PC-3 (cell line): ENCODE data around the gene GABRG3. TPM values are rescaled to one million over a fixed set of nuclear protein-coding genes. Genes with fewer than 3 reads are reported as not detected.

Experiments
- ATAC-seq: fragments of 200-7000 bp; cut with Tn5 transposase; 2 replicates; pipeline ENCODE4 v1.9.1; 2020; ENCODE audit warnings: mild to moderate bottlenecking, moderate library complexity
- BruUV-seq: library from RNA; stranded (reverse); fragments of 400-500 nt; replicated peaks from 2 replicates; lab custom pipeline; 2021; lab: Mats Ljungman, UMichigan
- CTCF ChIA-PET: fragments of 300-600 bp; sonication (Branson Sonifier 250); formaldehyde crosslinking; loops from one replicate; lab custom pipeline; 2022; ENCODE audit warnings: antibody characterized with exemption; lab: Charles Lee
- POLR2A ChIA-PET: fragments of 300-600 bp; sonication (Branson Sonifier 250); formaldehyde crosslinking; loops from one replicate; lab custom pipeline; 2022; ENCODE audit warnings: antibody characterized with exemption; ENCODE audit not compliant: unreplicated experiment; lab: Charles Lee
- DNase-seq: peaks from one replicate; pipeline ENCODE4 v3.0.0-alpha.2; 2015
- H2AFZ ChIP-seq: fragments of 300-600 bp; sonication (generic); 2 replicates; pipeline ENCODE4 v1.6.0; 2016; ENCODE audit warnings: antibody characterized with exemption, low read length
- H3F3A ChIP-seq: fragments of 300-600 bp; sonication (generic); one replicate; pipeline ENCODE4 v1.6.0; 2017; ENCODE audit warnings: antibody characterized with exemption, low read length, control low read depth, mild to moderate bottlenecking; ENCODE audit not compliant: unreplicated experiment
- H3K27ac ChIP-seq: fragments of 300-600 bp; sonication (generic); 2 replicates; pipeline ENCODE4 v1.5.1; 2016; ENCODE audit warnings: mild to moderate bottlenecking, low read length
- H3K27me3 ChIP-seq: fragments of 300-600 bp; sonication (generic); 2 replicates; pipeline ENCODE4 v1.6.1; 2016; ENCODE audit warnings: low read length, mixed read lengths
- H3K36me3 ChIP-seq: fragments of 300-600 bp; sonication (generic); 2 replicates; pipeline ENCODE4 v1.6.1; 2016; ENCODE audit warnings: low read depth, mixed run types, low read length, mixed read lengths
- H3K4me1 ChIP-seq: fragments of 300-600 bp; sonication (generic); 2 replicates; pipeline ENCODE4 v1.5.1; 2016; ENCODE audit warnings: low read length; ENCODE audit not compliant: insufficient read depth
- H3K4me2 ChIP-seq: fragments of 300-600 bp; sonication (generic); 2 replicates; pipeline ENCODE4 v1.6.0; 2016; ENCODE audit warnings: low read length
- H3K4me3 ChIP-seq: fragments of 300-600 bp; sonication (generic); 2 replicates; pipeline ENCODE4 v1.5.1; 2016; ENCODE audit warnings: mild to moderate bottlenecking, low read length, mixed read lengths
- H3K79me2 ChIP-seq: fragments of 300-600 bp; sonication (generic); 2 replicates; pipeline ENCODE4 v1.6.1; 2017; ENCODE audit warnings: low read length, mixed read lengths
- H3K9ac ChIP-seq: fragments of 300-600 bp; sonication (generic); 2 replicates; pipeline ENCODE4 v1.6.0; 2016; ENCODE audit warnings: mild to moderate bottlenecking, low read length
- H3K9me2 ChIP-seq: fragments of 300-600 bp; sonication (generic); replicated peaks from 2 replicates; pipeline ENCODE4 v1.6.1; 2016; ENCODE audit warnings: mixed run types, low read length, mixed read lengths
- H3K9me3 ChIP-seq: fragments of 300-600 bp; sonication (generic); 2 replicates; pipeline ENCODE4 v1.6.1; 2016; ENCODE audit warnings: low read length, mixed read lengths
- H4K20me1 ChIP-seq: fragments of 300-600 bp; sonication (generic); 2 replicates; pipeline ENCODE4 v1.6.1; 2016; ENCODE audit warnings: low read length, mixed read lengths
- EZH2 ChIP-seq: fragments of 300-600 bp; sonication (generic); IDR thresholded peaks from one replicate; pipeline ENCODE4 v1.6.1; 2017; ENCODE audit warnings: antibody characterized with exemption, mild to moderate bottlenecking, low read length; ENCODE audit not compliant: unreplicated experiment
- EZH2phosphoT487 ChIP-seq: fragments of 300-600 bp; sonication (generic); IDR thresholded peaks from 2 replicates; pipeline ENCODE4 v1.6.1; 2018; ENCODE audit warnings: mild to moderate bottlenecking, antibody characterized with exemption, low read length, borderline replicate concordance
- intact Hi-C: fragments of 100-400 bp; cut with micrococcal nuclease; formaldehyde crosslinking; loops from 2 replicates; pipeline ENCODE4 v1.9.0; 2023
- total RNA-seq: library from RNA; depleted of rRNA; stranded (reverse); fragments of >200 nt; gene quantifications from 2 replicates; pipeline ENCODE4 v1.2.3, GENCODE V29; 2014
- TF ChIP-seq, protein P1 (sequence below): fragments of 300-600 bp; sonication (generic); conservative IDR thresholded peaks from 2 replicates; pipeline ENCODE4 v1.5.1; 2017; ENCODE audit warnings: antibody characterized with exemption, low read depth, mild to moderate bottlenecking, low read length

Gene GABRG3
- total RNA-seq, 1 experiment from 2014 or later: 0.11 TPM

GRCh38 chr15:27175472-27176153 lies 204.6 kb downstream of the GABRG3 start:
- CTCF ChIA-PET: no interaction called here
- BruUV-seq: no TSS peak

DNA sequence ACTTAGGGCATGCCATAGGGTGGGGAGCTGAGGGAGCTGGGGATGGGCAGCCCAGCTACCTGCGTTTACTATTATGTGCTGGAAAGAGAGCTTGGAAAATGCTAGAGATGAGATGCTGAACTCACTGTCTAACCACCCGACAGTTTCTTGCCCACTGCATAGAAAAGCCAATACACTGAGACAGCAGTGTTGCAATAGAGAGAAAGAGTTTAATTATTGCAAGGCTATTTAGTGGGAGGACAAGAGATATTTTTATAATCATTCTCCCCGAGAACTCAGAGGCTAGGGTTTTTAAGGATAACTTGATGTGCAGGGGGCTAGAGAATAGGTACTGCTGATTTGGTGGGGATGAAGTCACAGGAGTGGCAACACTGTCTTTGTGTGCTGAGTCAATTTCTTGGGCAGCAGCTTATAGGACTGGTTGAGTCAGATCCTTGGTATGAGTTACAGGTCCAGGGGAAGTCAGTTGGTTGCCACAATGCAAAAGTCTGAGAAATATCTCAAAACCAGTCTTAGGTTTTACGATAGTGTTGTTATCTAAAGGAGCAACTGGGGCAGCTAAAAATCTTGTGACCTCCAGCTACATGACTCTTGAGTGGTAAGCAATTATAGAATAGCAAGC lies 205.9 kb downstream of the GABRG3 start:
- no peaks in the 10 kb centered on the region for H3K36me3 ChIP-seq
- peaks cover 19% of the 10 kb centered on the region for H3K9me3 ChIP-seq
- H3K27me3 ChIP-seq: no peaks in the 10 kb centered on the region
- H3K9ac ChIP-seq: no peak overlapping the region
- no peak overlapping the region for H3K4me2 ChIP-seq
- CTCF ChIA-PET: no interaction called here
- ATAC-seq (no peak), DNase-seq (no peak)
- intact Hi-C loops: no loop called here
- no peaks in the 10 kb centered on the region for H3K4me1 ChIP-seq
- H2AFZ ChIP-seq: no peak overlapping the region
- H3K4me3 ChIP-seq: no peak overlapping the region
- H3K79me2 ChIP-seq: no peaks in the 10 kb centered on the region
- TF ChIP-seq, protein P1, sequence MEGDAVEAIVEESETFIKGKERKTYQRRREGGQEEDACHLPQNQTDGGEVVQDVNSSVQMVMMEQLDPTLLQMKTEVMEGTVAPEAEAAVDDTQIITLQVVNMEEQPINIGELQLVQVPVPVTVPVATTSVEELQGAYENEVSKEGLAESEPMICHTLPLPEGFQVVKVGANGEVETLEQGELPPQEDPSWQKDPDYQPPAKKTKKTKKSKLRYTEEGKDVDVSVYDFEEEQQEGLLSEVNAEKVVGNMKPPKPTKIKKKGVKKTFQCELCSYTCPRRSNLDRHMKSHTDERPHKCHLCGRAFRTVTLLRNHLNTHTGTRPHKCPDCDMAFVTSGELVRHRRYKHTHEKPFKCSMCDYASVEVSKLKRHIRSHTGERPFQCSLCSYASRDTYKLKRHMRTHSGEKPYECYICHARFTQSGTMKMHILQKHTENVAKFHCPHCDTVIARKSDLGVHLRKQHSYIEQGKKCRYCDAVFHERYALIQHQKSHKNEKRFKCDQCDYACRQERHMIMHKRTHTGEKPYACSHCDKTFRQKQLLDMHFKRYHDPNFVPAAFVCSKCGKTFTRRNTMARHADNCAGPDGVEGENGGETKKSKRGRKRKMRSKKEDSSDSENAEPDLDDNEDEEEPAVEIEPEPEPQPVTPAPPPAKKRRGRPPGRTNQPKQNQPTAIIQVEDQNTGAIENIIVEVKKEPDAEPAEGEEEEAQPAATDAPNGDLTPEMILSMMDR: no peak
- TF ChIP-seq EZH2phosphoT487 (no peak), EZH2 (no peak)
- POLR2A ChIA-PET: no interaction called here
- H3K27ac ChIP-seq: no peak overlapping the region
- no peaks in the 10 kb centered on the region for H3K9me2 ChIP-seq
- no peaks in the 10 kb centered on the region for H4K20me1 ChIP-seq
- no peaks in the 10 kb centered on the region for H3F3A ChIP-seq
- no TSS peak for BruUV-seq

More at GRCh38 chr15:27175472-27176153, 204.6 kb downstream of the GABRG3 start:
- Histone ChIP-seq H3K79me2 (no peaks in the 10 kb centered on the region), H3K9me3 (peaks cover 19% of the 10 kb centered on the region), H3K27me3 (no peaks in the 10 kb centered on the region), H3K9me2 (no peaks in the 10 kb centered on the region), H4K20me1 (no peaks in the 10 kb centered on the region), H2AFZ (no peak overlapping the region), H3K27ac (no peak overlapping the region), H3K9ac (no peak overlapping the region), H3K4me2 (no peak overlapping the region), H3K36me3 (no peaks in the 10 kb centered on the region), H3K4me1 (no peaks in the 10 kb centered on the region), H3F3A (no peaks in the 10 kb centered on the region), H3K4me3 (no peak overlapping the region)
- no peak for ATAC-seq
- no peak for DNase-seq
- POLR2A ChIA-PET: no interaction called here
- TF ChIP-seq EZH2phosphoT487 (no peak), EZH2 (no peak)
- TF ChIP-seq, protein P1: no peak
- intact Hi-C loops: no loop called here

DNA sequence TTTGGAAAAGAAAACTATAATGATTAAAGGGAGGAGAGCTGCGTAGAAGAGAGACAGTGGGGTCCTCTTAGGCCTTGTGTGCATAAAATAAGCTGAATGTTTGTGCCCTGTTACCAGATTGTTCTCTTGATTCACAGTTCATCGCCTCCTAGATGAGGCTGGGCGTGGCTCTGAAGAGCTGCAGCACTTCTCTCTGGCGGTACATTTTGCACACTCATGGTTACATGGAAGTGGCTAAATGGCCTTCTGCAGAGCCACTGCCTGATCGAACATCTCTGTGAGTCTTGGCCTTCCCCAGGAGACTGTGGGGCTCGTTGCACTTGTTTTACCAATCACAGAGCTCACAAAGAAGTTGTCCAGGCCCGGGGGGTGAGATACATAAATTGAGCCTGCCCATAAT lies 208.8 kb downstream of the GABRG3 start:
- Histone ChIP-seq H3K36me3 (no peaks in the 10 kb centered on the region), H3K9ac (no peak overlapping the region), H3K79me2 (no peaks in the 10 kb centered on the region), H3F3A (no peaks in the 10 kb centered on the region), H2AFZ (no peak overlapping the region), H3K9me2 (no peaks in the 10 kb centered on the region), H3K27me3 (no peaks in the 10 kb centered on the region), H3K4me2 (no peak overlapping the region), H4K20me1 (no peaks in the 10 kb centered on the region), H3K4me3 (no peak overlapping the region), H3K4me1 (no peaks in the 10 kb centered on the region), H3K9me3 (peaks cover 19% of the 10 kb centered on the region), H3K27ac (no peak overlapping the region)
- TF ChIP-seq EZH2phosphoT487 (no peak), EZH2 (no peak)
- TF ChIP-seq, protein P1: no peak
- DNase-seq (no peak), ATAC-seq (no peak)
- POLR2A ChIA-PET: no interaction called here
- intact Hi-C loops: no loop called here
- BruUV-seq: no TSS peak
- CTCF ChIA-PET: no interaction called here
